Mucosa of descending colon (tissue), 3 donors: ENCODE results near the gene PPL. TPM values are rescaled to one million over a fixed set of nuclear protein-coding genes. Genes with fewer than 3 reads are reported as not detected.

Source experiments
- ATAC-seq: fragments of 200-7000 bp; cut with Tn5 transposase; one replicate; pipeline ENCODE4 v1.9.1; 2020; ENCODE audit warnings: mild to moderate bottlenecking, moderate library complexity
- DNase-seq, 3 donors: peaks; one replicate each; pipeline ENCODE4 v3.0.0-alpha.2; 2020
- H3K36me3 ChIP-seq: fragments of 200-600 bp; one replicate; pipeline ENCODE4 v1.8.0; 2021; ENCODE audit warnings: low read depth, mild to moderate bottlenecking
- H3K4me1 ChIP-seq: fragments of 200-600 bp; one replicate; pipeline ENCODE4 v1.8.0; 2021; ENCODE audit warnings: low read depth, mild to moderate bottlenecking
- H3K4me3 ChIP-seq: fragments of 200-600 bp; one replicate; pipeline ENCODE4 v1.8.0; 2021; ENCODE audit warnings: mild to moderate bottlenecking
- H3K9me3 ChIP-seq: fragments of 200-600 bp; one replicate; pipeline ENCODE4 v1.8.0; 2021; ENCODE audit warnings: mild to moderate bottlenecking
- CTCF ChIP-seq: fragments of 200-600 bp; IDR thresholded peaks from one replicate; pipeline ENCODE4 v1.8.0; 2022; ENCODE audit warnings: antibody characterized with exemption, mild to moderate bottlenecking
- intact Hi-C, 2 donors: fragments of 100-400 bp; cut with DNase I in 1 of 2; cut with micrococcal nuclease in 1 of 2; formaldehyde crosslinking; loops; one replicate each; pipeline versions ENCODE4 v1.11.0 to v1.11.1; 2022; cut with DNase I, micrococcal nuclease
- total RNA-seq, 3 donors: library from RNA; stranded (reverse); fragmentation: NEBNext Ultra II Directional in 2 of 3; extraction: Animal tissue kit (Norgen Biotek cat#: 25700) in 2 of 3; gene quantifications; one replicate each; pipeline versions ENCODE4 v1.2.1 to v1.2.4, GENCODE V29; 2021 to 2023
- donor health status: DM: no; HTN: no; CAD: no; lungs with moderate emphysema.
- donor health status: DM: no; HTN: no; CAD: no.
- donor health status: DM: no; HTN: yes; CAD: no.

PPL gene
- total RNA-seq, 3 donors from 2014 or later, result 10.8 to 22.1 (median 13.9) TPM

- no peaks in the 10 kb centered on the region for H3K4me1 ChIP-seq
- H3K36me3 ChIP-seq, result no peaks in the 10 kb centered on the region
- intact Hi-C loops, result no loop called here
- TF ChIP-seq CTCF, result no peak
- H3K4me3 ChIP-seq, result no peak overlapping the region
- ATAC-seq, result no peak
- no peak for DNase-seq
- H3K9me3 ChIP-seq, result peaks cover 15% of the 10 kb centered on the region
Observed at GRCh38 chr16:4925293-4925607, 11.7 kb downstream of the PPL start.

GRCh38 chr16:4924593-4925292 is 12.2 kb downstream of the PPL start:
- DNase-seq (no peak), ATAC-seq (peak; percentile 47)
- intact Hi-C loops, result no loop called here

GRCh38 chr16:4923853-4924252 is 13.1 kb downstream of the PPL start:
- H3K4me1 ChIP-seq, result peaks cover 1% of the 10 kb centered on the region
- intact Hi-C loops, result no loop called here
- ATAC-seq, result no peak

More at GRCh38 chr16:4924593-4925292, 12.2 kb downstream of the PPL start:
- peaks cover 15% of the 10 kb centered on the region for H3K9me3 ChIP-seq
- no peak for TF ChIP-seq CTCF
- no peaks in the 10 kb centered on the region for H3K4me1 ChIP-seq
- no peak overlapping the region for H3K4me3 ChIP-seq
- no peaks in the 10 kb centered on the region for H3K36me3 ChIP-seq

GRCh38 chr16:4922721-4923342 is 14.1 kb downstream of the PPL start:
- ATAC-seq (no peak), DNase-seq (no peak)
- Histone ChIP-seq H3K36me3 (no peaks in the 10 kb centered on the region), H3K4me3 (no peak overlapping the region), H3K9me3 (peaks cover 13% of the 10 kb centered on the region), H3K4me1 (peaks cover 4% of the 10 kb centered on the region)
- TF ChIP-seq CTCF, result no peak
- intact Hi-C loops, result no loop called here

More at GRCh38 chr16:4923853-4924252, 13.1 kb downstream of the PPL start:
- no peak for DNase-seq
- H3K36me3 ChIP-seq, result no peaks in the 10 kb centered on the region
- H3K4me3 ChIP-seq, result no peak overlapping the region
- peaks cover 15% of the 10 kb centered on the region for H3K9me3 ChIP-seq
- no peak for TF ChIP-seq CTCF

GRCh38 chr16:4920826-4921225 is 16.1 kb downstream of the PPL start:
- Histone ChIP-seq H3K9me3 (no peaks in the 10 kb centered on the region), H3K4me1 (peaks cover 4% of the 10 kb centered on the region), H3K4me3 (no peak overlapping the region), H3K36me3 (no peaks in the 10 kb centered on the region)
- TF ChIP-seq CTCF, result no peak
- intact Hi-C loops, result no loop called here
- ATAC-seq (no peak), DNase-seq (no peak)
